ENCODE results near the gene MXD3. TPM values are rescaled to one million over a fixed set of nuclear protein-coding genes. Genes with fewer than 3 reads are reported as not detected.
A peak's percentile ranks its signal among the peaks of the same experiment; 100 is the strongest.
"Not testable (repeated sequence)": the region's sequence is repeated elsewhere in the genome, so short reads cannot be mapped to it uniquely, and the experiment has no call there.

The MXD3 gene
- total and polyA plus RNA-seq, 2 donors = 4.0 to 11.3 TPM

GRCh38 chr5:177351392-177352329 lies 40.0 kb upstream of the MXD3 start, which contains the start of gene LMAN2:
Gene LMAN2 (minus strand): TSS chr5:177351668. CDS start chr5:177351647, 21 bp downstream.
- DNase-seq (ENCODE audit: extremely low spot score) = peak; percentile 94
- Histone ChIP-seq H3K36me3 (ENCODE audit: insufficient read depth) (no peaks in the 10 kb centered on the region), H3K27ac (ENCODE audit: low read depth) (peak within 1 kb of the TSS; percentile 79), H3K4me1 (ENCODE audit: insufficient read depth) (no peaks in the 10 kb centered on the region), H3K4me3 (ENCODE audit: low read depth, low read length) (peak within 1 kb of the TSS; percentile 94)
- 7% methylated on average over 55 of the region's 55 CpGs for WGBS

GRCh38 chr5:177350776-177351391 lies 39.2 kb upstream of the MXD3 start:
- H3K4me1 ChIP-seq (ENCODE audit: insufficient read depth) = no peaks in the 10 kb centered on the region
- 12% methylated on average over 19 of the region's 19 CpGs for WGBS

GRCh38 chr5:177349762-177350161 lies 38.1 kb upstream of the MXD3 start:
- Histone ChIP-seq H3K27ac (ENCODE audit: low read depth) (no peak overlapping the region), H3K4me3 (ENCODE audit: low read depth, low read length) (no peak overlapping the region), H3K4me1 (ENCODE audit: insufficient read depth) (no peaks in the 10 kb centered on the region), H3K36me3 (ENCODE audit: insufficient read depth) (no peaks in the 10 kb centered on the region)
- no peak for DNase-seq (ENCODE audit: extremely low spot score)
- 92% methylated on average over 5 of the region's 5 CpGs for WGBS

More at GRCh38 chr5:177350776-177351391, 39.2 kb upstream of the MXD3 start:
- DNase-seq (ENCODE audit: extremely low spot score) = no peak
- H3K27ac ChIP-seq (ENCODE audit: low read depth) = peak overlapping the region; percentile 79
- H3K36me3 ChIP-seq (ENCODE audit: insufficient read depth) = no peaks in the 10 kb centered on the region
- H3K4me3 ChIP-seq (ENCODE audit: low read depth, low read length) = peak overlapping the region; percentile 94

GRCh38 chr5:177349362-177349647 lies 37.6 kb upstream of the MXD3 start:
- Histone ChIP-seq H3K4me3 (ENCODE audit: low read depth, low read length) (no peak overlapping the region), H3K27ac (ENCODE audit: low read depth) (no peak overlapping the region), H3K4me1 (ENCODE audit: insufficient read depth) (no peaks in the 10 kb centered on the region), H3K36me3 (ENCODE audit: insufficient read depth) (no peaks in the 10 kb centered on the region)
- DNase-seq (ENCODE audit: extremely low spot score) = no peak
- 79% methylated on average over 3 of the region's 3 CpGs for WGBS

- DNase-seq (ENCODE audit: extremely low spot score) = no peak
- no peak overlapping the region for H3K27ac ChIP-seq (ENCODE audit: low read depth)
- H3K4me3 ChIP-seq (ENCODE audit: low read depth, low read length) = no peak overlapping the region
- H3K4me1 ChIP-seq (ENCODE audit: insufficient read depth) = no peaks in the 10 kb centered on the region
- H3K36me3 ChIP-seq (ENCODE audit: insufficient read depth) = no peaks in the 10 kb centered on the region
- 83% methylated on average over 4 of the region's 4 CpGs for WGBS
Measured at GRCh38 chr5:177347699-177348098, 36.0 kb upstream of the MXD3 start.

- no peak overlapping the region for H3K4me3 ChIP-seq (ENCODE audit: low read depth, low read length)
- H3K4me1 ChIP-seq (ENCODE audit: insufficient read depth) = no peaks in the 10 kb centered on the region
- DNase-seq (ENCODE audit: extremely low spot score) = no peak
- 64% methylated on average over 4 of the region's 4 CpGs for WGBS
- H3K27ac ChIP-seq (ENCODE audit: low read depth) = no peak overlapping the region
- no peaks in the 10 kb centered on the region for H3K36me3 ChIP-seq (ENCODE audit: insufficient read depth)
Measured at GRCh38 chr5:177346820-177347219, 35.1 kb upstream of the MXD3 start.

- no peak overlapping the region for H3K4me3 ChIP-seq (ENCODE audit: low read depth, low read length)
- no peaks in the 10 kb centered on the region for H3K4me1 ChIP-seq (ENCODE audit: insufficient read depth)
- 98% methylated on average over 6 of the region's 6 CpGs for WGBS
- no peak for DNase-seq (ENCODE audit: extremely low spot score)
- no peak overlapping the region for H3K27ac ChIP-seq (ENCODE audit: low read depth)
- H3K36me3 ChIP-seq (ENCODE audit: insufficient read depth) = no peaks in the 10 kb centered on the region
Measured at GRCh38 chr5:177344891-177345290, 33.2 kb upstream of the MXD3 start.

- WGBS = 96% methylated on average over 6 of the region's 6 CpGs
- no peak for DNase-seq (ENCODE audit: extremely low spot score)
- Histone ChIP-seq H3K4me1 (ENCODE audit: insufficient read depth) (no peaks in the 10 kb centered on the region), H3K36me3 (ENCODE audit: insufficient read depth) (no peaks in the 10 kb centered on the region), H3K27ac (ENCODE audit: low read depth) (no peak overlapping the region), H3K4me3 (ENCODE audit: low read depth, low read length) (no peak overlapping the region)
Measured at GRCh38 chr5:177343777-177344176, 32.1 kb upstream of the MXD3 start.

- H3K4me1 ChIP-seq (ENCODE audit: insufficient read depth); H3K27ac ChIP-seq (ENCODE audit: low read depth); H3K4me3 ChIP-seq (ENCODE audit: low read depth, low read length); H3K36me3 ChIP-seq (ENCODE audit: insufficient read depth); DNase-seq (ENCODE audit: extremely low spot score): not testable (repeated sequence)
- WGBS = 95% methylated on average over 14 of the region's 14 CpGs
Measured at GRCh38 chr5:177343000-177343399, 31.3 kb upstream of the MXD3 start.

GRCh38 chr5:177339107-177339638 lies 27.5 kb upstream of the MXD3 start:
- DNase-seq (ENCODE audit: extremely low spot score) = no peak
- Histone ChIP-seq H3K4me3 (ENCODE audit: low read depth, low read length) (no peak overlapping the region), H3K27ac (ENCODE audit: low read depth) (no peak overlapping the region), H3K4me1 (ENCODE audit: insufficient read depth) (no peaks in the 10 kb centered on the region), H3K36me3 (ENCODE audit: insufficient read depth) (peaks cover 9% of the 10 kb centered on the region)
- WGBS = 79% methylated on average over 11 of the region's 11 CpGs

- peaks cover 13% of the 10 kb centered on the region for H3K36me3 ChIP-seq (ENCODE audit: insufficient read depth)
- DNase-seq (ENCODE audit: extremely low spot score) = no peak
- no peaks in the 10 kb centered on the region for H3K4me1 ChIP-seq (ENCODE audit: insufficient read depth)
- no peak overlapping the region for H3K27ac ChIP-seq (ENCODE audit: low read depth)
- 85% methylated on average over 22 of the region's 22 CpGs for WGBS
- H3K4me3 ChIP-seq (ENCODE audit: low read depth, low read length) = no peak overlapping the region
Measured at GRCh38 chr5:177338251-177339106, 26.8 kb upstream of the MXD3 start.

- no peak overlapping the region for H3K27ac ChIP-seq (ENCODE audit: low read depth)
- no peaks in the 10 kb centered on the region for H3K4me1 ChIP-seq (ENCODE audit: insufficient read depth)
- DNase-seq (ENCODE audit: extremely low spot score) = no peak
- H3K36me3 ChIP-seq (ENCODE audit: insufficient read depth) = peaks cover 13% of the 10 kb centered on the region
- no peak overlapping the region for H3K4me3 ChIP-seq (ENCODE audit: low read depth, low read length)
- WGBS = 94% methylated on average over 36 of the region's 36 CpGs
Measured at GRCh38 chr5:177336603-177337494, 25.2 kb upstream of the MXD3 start.
